Activated naive CD4-positive, alpha-beta T cell treated with anti-CD3 and anti-CD28 coated beads, Interleukin-2, amount 10 ng/mL, durations not matched to agents 5 hours and 36 hours (primary cell): ENCODE measurements around the gene B4GALT1. TPM values are rescaled to one million over a fixed set of nuclear protein-coding genes. Genes with fewer than 3 reads are reported as not detected.

Experiments used
- total RNA-seq, 2 experiments: library from RNA; stranded (reverse); gene quantifications; one replicate each; pipeline ENCODE4 v1.2.3, GENCODE V29; 2021

B4GALT1 gene, protein sequence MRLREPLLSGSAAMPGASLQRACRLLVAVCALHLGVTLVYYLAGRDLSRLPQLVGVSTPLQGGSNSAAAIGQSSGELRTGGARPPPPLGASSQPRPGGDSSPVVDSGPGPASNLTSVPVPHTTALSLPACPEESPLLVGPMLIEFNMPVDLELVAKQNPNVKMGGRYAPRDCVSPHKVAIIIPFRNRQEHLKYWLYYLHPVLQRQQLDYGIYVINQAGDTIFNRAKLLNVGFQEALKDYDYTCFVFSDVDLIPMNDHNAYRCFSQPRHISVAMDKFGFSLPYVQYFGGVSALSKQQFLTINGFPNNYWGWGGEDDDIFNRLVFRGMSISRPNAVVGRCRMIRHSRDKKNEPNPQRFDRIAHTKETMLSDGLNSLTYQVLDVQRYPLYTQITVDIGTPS
- 10 to 100 TPM; 44.2 to 44.5 TPM for total RNA-seq

DNA sequence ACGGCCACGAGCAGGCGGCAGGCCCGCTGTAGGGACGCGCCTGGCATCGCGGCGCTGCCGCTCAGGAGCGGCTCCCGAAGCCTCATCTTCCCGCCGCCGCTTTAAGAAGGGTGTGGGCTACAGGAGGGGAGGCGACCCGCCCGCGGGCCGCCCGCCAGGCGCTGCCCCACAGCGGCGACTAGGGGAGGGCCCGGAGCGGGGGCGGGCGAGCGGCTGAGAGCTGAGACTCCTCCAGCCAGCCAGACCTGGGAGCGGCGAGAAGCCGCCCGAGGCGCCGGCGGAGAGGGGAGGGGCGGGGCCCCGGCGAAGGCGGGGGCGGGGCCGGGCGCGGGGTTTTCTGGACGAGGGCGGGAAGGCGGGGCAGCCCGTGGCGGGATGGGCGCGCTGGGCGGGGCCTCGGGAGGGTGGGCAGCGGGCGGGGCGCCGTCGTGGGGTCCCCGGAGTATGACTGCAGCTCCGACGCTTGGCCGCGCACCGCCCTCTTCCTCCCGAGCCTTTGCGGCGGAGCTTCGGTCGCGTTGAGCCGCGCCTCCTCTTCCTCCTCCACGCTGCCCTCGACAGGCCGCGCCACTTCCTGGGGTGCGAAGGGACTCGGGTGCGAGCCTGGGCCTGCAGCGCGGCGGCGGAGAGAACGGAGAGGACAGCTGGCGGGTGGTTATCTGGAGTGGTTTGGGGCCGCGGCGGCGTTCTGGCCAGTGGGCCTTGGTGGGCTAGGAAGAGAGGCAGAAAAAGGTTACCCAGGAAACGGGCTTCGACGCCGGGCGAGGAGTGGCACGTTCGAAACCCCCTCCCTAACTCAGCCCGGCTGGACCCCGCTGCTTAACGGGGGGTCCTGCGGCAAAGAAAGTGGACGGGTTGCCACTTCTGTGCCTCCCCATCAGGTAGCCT, at the start of gene B4GALT1:
B4GALT1 (minus strand) TSS at position 253 of the 888 bp plus-strand sequence; CDS start at position 86, 167 bp downstream.

DNA sequence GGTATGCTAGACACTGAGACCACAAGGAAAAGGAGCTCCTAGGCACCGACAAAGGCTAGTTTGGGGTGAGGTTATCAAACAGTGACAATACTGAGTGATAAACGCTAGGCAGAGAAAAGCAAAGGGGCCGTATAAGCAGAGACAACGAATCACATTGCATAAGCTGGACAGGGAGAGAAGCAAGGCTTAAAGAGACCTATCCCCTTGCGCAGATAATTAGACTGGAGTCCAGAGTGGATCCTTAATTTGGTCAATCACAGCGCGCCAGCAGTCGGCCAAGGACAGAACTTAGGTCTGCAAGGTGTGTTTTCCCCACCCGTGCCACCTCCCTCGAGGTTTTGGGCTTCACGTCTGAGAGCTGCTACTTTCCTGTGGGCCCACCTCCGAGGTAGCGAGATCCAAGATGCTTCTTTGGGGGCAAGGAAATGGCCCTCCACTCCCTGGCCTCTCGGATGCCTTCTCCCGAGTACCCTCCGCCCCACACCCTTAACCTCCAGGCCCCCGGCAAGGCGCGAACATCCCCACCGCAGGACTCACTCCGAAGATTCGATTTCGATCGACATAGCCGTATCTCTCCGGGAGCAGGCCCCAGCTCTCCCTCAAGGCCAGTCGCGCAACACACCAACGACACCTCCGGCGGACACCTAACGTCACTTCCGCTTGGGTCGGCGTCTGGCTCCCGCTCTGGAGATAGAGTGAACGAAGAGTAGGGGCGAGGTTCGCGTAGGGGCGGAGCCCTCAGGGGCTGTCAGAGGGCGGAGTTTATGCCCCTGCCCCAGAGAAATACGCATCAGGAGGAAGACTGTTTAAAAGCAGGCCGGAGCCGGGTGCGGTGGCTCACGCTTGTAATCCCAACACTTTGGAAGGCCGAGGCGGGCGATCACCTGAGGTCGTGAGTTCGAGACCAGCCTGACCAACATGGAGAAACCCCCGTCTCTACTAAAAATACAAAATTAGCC, 90.8 kb downstream of the B4GALT1 start, which contains the start of gene SMU1:
SMU1 (minus strand) TSS at position 629 of the 959 bp plus-strand sequence; CDS start at position 563, 66 bp downstream.

Other genes with a start within 250 kb of the B4GALT1 start
- 10 to 100 TPM; 25.5 to 28.7 TPM for gene APTX, start 165.7 kb downstream of the B4GALT1 start, total RNA-seq
- gene DNAJA1, start 142.1 kb downstream of the B4GALT1 start, total RNA-seq: 100 to 1,000 TPM; 113 to 117 TPM
- gene SMU1, start 90.7 kb downstream of the B4GALT1 start, total RNA-seq: 10 to 100 TPM; 22.9 to 24.4 TPM
- not detected for gene SPINK4, start 72.8 kb upstream of the B4GALT1 start, total RNA-seq
- 10 to 100 TPM; 70.2 to 73.5 TPM for gene BAG1, start 97.4 kb upstream of the B4GALT1 start, total RNA-seq
- 10 to 100 TPM; 47.8 to 48.4 TPM for gene CHMP5, start 97.7 kb upstream of the B4GALT1 start, total RNA-seq
- gene NFX1, start 123.2 kb upstream of the B4GALT1 start, total RNA-seq: 10 to 100 TPM; 38.9 to 39.8 TPM
- gene AQP7, start 235.2 kb upstream of the B4GALT1 start, total RNA-seq: under 1 TPM in 1 of 2 experiments, not detected in 1; 0.55 TPM